ENCODE measurements around the gene RNF215.

- TF ChIP-seq CTCF (IDR thresholded peaks at IDR 0.05), result no peak
- TF ChIP-seq POLR2A (IDR thresholded peaks at IDR 0.05), result no peak
- no peak for TF ChIP-seq POLR2AphosphoS5 (IDR thresholded peaks at IDR 0.05)
Observed at GRCh38 chr22:30371981-30372380, 15.2 kb downstream of the RNF215 start.

Data from breast epithelium (tissue), 3 donors.